ENCODE measurements around the gene GORASP2. TPM values are rescaled to one million over a fixed set of nuclear protein-coding genes. Genes with fewer than 3 reads are reported as not detected.

Gene GORASP2
- total and polyA plus RNA-seq, 2 of the 8 experiments (the other 6 are each of a cell fraction or from before 2014, with no cell fraction given), result 86.8 to 214 TPM

GRCh38 chr2:170975127-170975942 is 46.3 kb downstream of the GORASP2 start (continued):
- TF ChIP-seq CHD7 (IDR thresholded peaks at IDR 0.05; ENCODE audit: insufficient replicate concordance, low read length), result no peak
- no peak for TF ChIP-seq CBX5 (IDR thresholded peaks at IDR 0.05; ENCODE audit: low read depth, low read length)
- no peak for TF ChIP-seq SIX5 (IDR thresholded peaks at IDR 0.05; ENCODE audit: low read depth, low read length)
- TF ChIP-seq TBP (IDR thresholded peaks at IDR 0.05; ENCODE audit: low read depth, low read length), result no peak
- TF ChIP-seq SAP30 (IDR thresholded peaks at IDR 0.05; ENCODE audit: insufficient read depth, insufficient replicate concordance, low read length), result no peak
- TF ChIP-seq MAX (IDR thresholded peaks at IDR 0.05), result no peak
- no peak for TF ChIP-seq POU5F1 (IDR thresholded peaks at IDR 0.05; ENCODE audit: low read depth, low read length)
- TF ChIP-seq NRF1 (IDR thresholded peaks at IDR 0.05; ENCODE audit: low read depth, low read length), result no peak
- no peak for TF ChIP-seq SP2 (IDR thresholded peaks at IDR 0.05; ENCODE audit: low read length)
- TF ChIP-seq TCF12 (IDR thresholded peaks at IDR 0.05; ENCODE audit: low read depth, low read length), result no peak
- TF ChIP-seq RFX5 (IDR thresholded peaks at IDR 0.05; ENCODE audit: borderline replicate concordance, low read depth, low read length), result no peak

All from H1 (cell line).